Measurements from ENCODE around the gene GUCA1A. TPM values are rescaled to one million over a fixed set of nuclear protein-coding genes. Genes with fewer than 3 reads are reported as not detected.

GUCA1A gene
- total RNA-seq, 1 experiment from 2014 or later: not detected

- intact Hi-C loops (cut with micrococcal nuclease): loop anchor here (5.0 to 10.0 kb wide), 3 partner anchors 299 to 653 kb away; partner anchors contain the start of genes BYSL, MED20 and RPL7L1
- H3K36me3 ChIP-seq (ENCODE audit: control insufficient read depth in 1 of 2, insufficient read depth in 2 of 2, low read length in 2 of 2): no peaks in the 10 kb centered on the region
- H4K20me1 ChIP-seq (ENCODE audit: insufficient read depth): no peaks in the 10 kb centered on the region
- H3K27me3 ChIP-seq (ENCODE audit: insufficient read depth, low read length): no peaks in the 10 kb centered on the region
- no peaks in the 10 kb centered on the region for H3K9me2 ChIP-seq (ENCODE audit: insufficient read depth)
- ChIA-PET CTCF (no interaction called here), POLR2A (no interaction called here), RAD21 (ENCODE audit: low non-redundant PET in 1 of 2, low total read pairs in 2 of 2, uncharacterized antibody in 2 of 2, unreplicated experiment in 2 of 2) (no interaction called here)
- H3K4me3 ChIP-seq (replicated peaks in 1 of 2; ENCODE audit: low read depth in 1 of 2, low read length in 2 of 2): no peak overlapping the region
- H3K79me2 ChIP-seq (ENCODE audit: insufficient read depth, low read length): peaks cover 11% of the 10 kb centered on the region
- no TSS peak for BruUV-seq (replicated peaks)
- no peak overlapping the region for H3K9ac ChIP-seq (ENCODE audit: low read length)
- H3K4me2 ChIP-seq (ENCODE audit: low read length): no peak overlapping the region
- no peak overlapping the region for H3K27ac ChIP-seq (ENCODE audit: low read depth, low read length)
- no peaks in the 10 kb centered on the region for H3K9me3 ChIP-seq (ENCODE audit: control insufficient read depth in 1 of 2, insufficient read depth in 1 of 2, low read depth in 1 of 2, low read length in 2 of 2)
- DNase-seq (ENCODE audit: low read depth, low spot score) (no peak), ATAC-seq (no peak)
- H3K4me1 ChIP-seq (ENCODE audit: control insufficient read depth in 1 of 2, insufficient read depth in 2 of 2, low read length in 2 of 2): peaks cover 29 to 68% of the 10 kb centered on the region in 2 experiments
- peak overlapping the region; percentile 62 for H2AFZ ChIP-seq (ENCODE audit: low read depth, low read length, poor library complexity, severe bottlenecking)
- TF ChIP-seq ZFX (IDR thresholded peaks at IDR 0.05) (peak; percentile 20; the same call in 1 of the 2 replicates), JUND (IDR thresholded peaks at IDR 0.05) (no peak)
These were observed 48.4 kb downstream of the GUCA1A start for GRCh38 chr6:42221546-42221945.

GRCh38 chr6:42222448-42222847 is 49.3 kb downstream of the GUCA1A start:
- H3K4me1 ChIP-seq (ENCODE audit: control insufficient read depth in 1 of 2, insufficient read depth in 2 of 2, low read length in 2 of 2): peaks cover 35 to 74% of the 10 kb centered on the region in 2 experiments
- RAD21 ChIA-PET (ENCODE audit: low non-redundant PET in 1 of 2, low total read pairs in 2 of 2, uncharacterized antibody in 2 of 2, unreplicated experiment in 2 of 2): no interaction called here
- no peaks in the 10 kb centered on the region for H3K9me3 ChIP-seq (ENCODE audit: control insufficient read depth in 1 of 2, insufficient read depth in 1 of 2, low read depth in 1 of 2, low read length in 2 of 2)
- H3K9ac ChIP-seq (ENCODE audit: low read length): no peak overlapping the region
- H3K4me3 ChIP-seq (replicated peaks in 1 of 2; ENCODE audit: low read depth in 1 of 2, low read length in 2 of 2): no peak overlapping the region
- H3K36me3 ChIP-seq (ENCODE audit: control insufficient read depth in 1 of 2, insufficient read depth in 2 of 2, low read length in 2 of 2): no peaks in the 10 kb centered on the region
- no peak overlapping the region for H2AFZ ChIP-seq (ENCODE audit: low read depth, low read length, poor library complexity, severe bottlenecking)
- no peaks in the 10 kb centered on the region for H4K20me1 ChIP-seq (ENCODE audit: insufficient read depth)
- H3K4me2 ChIP-seq (ENCODE audit: low read length): no peak overlapping the region
- H3K27ac ChIP-seq (ENCODE audit: low read depth, low read length): no peak overlapping the region
- ATAC-seq (no peak), DNase-seq (ENCODE audit: low read depth, low spot score) (no peak)
- POLR2A ChIA-PET: no interaction called here
- H3K9me2 ChIP-seq (ENCODE audit: insufficient read depth): no peaks in the 10 kb centered on the region
- CTCF ChIA-PET: no interaction called here
- no peaks in the 10 kb centered on the region for H3K27me3 ChIP-seq (ENCODE audit: insufficient read depth, low read length)
- peaks cover 2% of the 10 kb centered on the region for H3K79me2 ChIP-seq (ENCODE audit: insufficient read depth, low read length)
- no TSS peak for BruUV-seq (replicated peaks)
- TF ChIP-seq EGR1 (IDR thresholded peaks at IDR 0.05; ENCODE audit: low read depth) (no peak), SRF (IDR thresholded peaks at IDR 0.05; ENCODE audit: low read depth) (no peak), REST (IDR thresholded peaks at IDR 0.05; ENCODE audit: low read depth) (no peak), CTCF (IDR thresholded peaks at IDR 0.05 in 2 of 3, conservative IDR thresholded peaks at IDR 0.05 in 1 of 3; ENCODE audit: borderline replicate concordance in 1 of 3, insufficient read depth in 1 of 3, low read depth in 2 of 3, low read length in 2 of 3) (no peak), ATF3 (IDR thresholded peaks at IDR 0.05) (no peak), EZH2 (IDR thresholded peaks at IDR 0.05) (no peak), FOSL1 (IDR thresholded peaks at IDR 0.05; ENCODE audit: low read depth) (no peak), JUND (IDR thresholded peaks at IDR 0.05) (no peak)
- intact Hi-C loops (cut with micrococcal nuclease): loop anchor here (5.0 to 10.0 kb wide), 3 partner anchors 300 to 652 kb away; partner anchors contain the start of genes BYSL, MED20 and RPL7L1
